Neuron (in vitro differentiated cells): ENCODE results near the gene ZNF581.

Experiments used
- H2AFZ ChIP-seq: one replicate; pipeline ENCODE4 v1.6.1; 2013; ENCODE audit warnings: low read depth, mild to moderate bottlenecking, inconsistent platforms, low read length, moderate library complexity
- H3K27me3 ChIP-seq: one replicate; pipeline ENCODE4 v1.6.1; 2013; ENCODE audit warnings: low read length; ENCODE audit not compliant: insufficient read depth
- H3K36me3 ChIP-seq: one replicate; pipeline ENCODE4 v1.6.1; 2013; ENCODE audit warnings: low read length; ENCODE audit not compliant: insufficient read depth
- H3K4me1 ChIP-seq: one replicate; pipeline ENCODE4 v1.6.1; 2013; ENCODE audit warnings: low read length; ENCODE audit not compliant: insufficient read depth
- H3K4me3 ChIP-seq: 2 replicates; pipeline ENCODE4 v1.5.1; 2013; ENCODE audit warnings: mild to moderate bottlenecking, low read length, moderate library complexity
- H3K9me3 ChIP-seq: one replicate; pipeline ENCODE4 v1.6.1; 2013; ENCODE audit warnings: low read length

The ZNF581 gene

GRCh38 chr19:55603115-55603514, 40.3 kb upstream of the ZNF581 start:
- Histone ChIP-seq H2AFZ (no peak overlapping the region), H3K4me3 (no peak overlapping the region), H3K4me1 (peaks cover 24% of the 10 kb centered on the region), H3K9me3 (no peaks in the 10 kb centered on the region), H3K27me3 (no peaks in the 10 kb centered on the region), H3K36me3 (peaks cover 11% of the 10 kb centered on the region)

GRCh38 chr19:55603581-55604292, 39.7 kb upstream of the ZNF581 start:
- Histone ChIP-seq H3K9me3 (no peaks in the 10 kb centered on the region), H2AFZ (no peak overlapping the region), H3K4me1 (peaks cover 21% of the 10 kb centered on the region), H3K27me3 (no peaks in the 10 kb centered on the region), H3K4me3 (peak overlapping the region; percentile 10), H3K36me3 (peaks cover 11% of the 10 kb centered on the region)

GRCh38 chr19:55605207-55605636, 38.2 kb upstream of the ZNF581 start:
- peaks cover 21% of the 10 kb centered on the region for H3K4me1 ChIP-seq
- H3K9me3 ChIP-seq = peaks cover 4% of the 10 kb centered on the region
- H3K4me3 ChIP-seq = peak overlapping the region; percentile 91
- no peaks in the 10 kb centered on the region for H3K27me3 ChIP-seq
- H2AFZ ChIP-seq = no peak overlapping the region
- H3K36me3 ChIP-seq = peaks cover 20% of the 10 kb centered on the region

GRCh38 chr19:55605637-55606470, 37.6 kb upstream of the ZNF581 start, which contains the start of gene ZNF865:
TSS of gene ZNF865 (plus strand) at chr19:55605647. CDS start at chr19:55613619, 7,972 bp downstream.
- Histone ChIP-seq H3K4me3 (peak within 1 kb of the TSS; percentile 91), H3K4me1 (peaks cover 18% of the 10 kb centered on the region), H3K36me3 (peaks cover 20% of the 10 kb centered on the region), H3K9me3 (peaks cover 4% of the 10 kb centered on the region), H2AFZ (peak within 1 kb of the TSS; percentile 75), H3K27me3 (no peaks in the 10 kb centered on the region)

GRCh38 chr19:55606471-55606787, 37.0 kb upstream of the ZNF581 start:
- no peak overlapping the region for H2AFZ ChIP-seq
- H3K27me3 ChIP-seq = no peaks in the 10 kb centered on the region
- H3K4me1 ChIP-seq = peaks cover 14% of the 10 kb centered on the region
- H3K36me3 ChIP-seq = peaks cover 23% of the 10 kb centered on the region
- peaks cover 4% of the 10 kb centered on the region for H3K9me3 ChIP-seq
- H3K4me3 ChIP-seq = peak overlapping the region; percentile 91

- H3K27me3 ChIP-seq = no peaks in the 10 kb centered on the region
- peaks cover 4% of the 10 kb centered on the region for H3K9me3 ChIP-seq
- H3K36me3 ChIP-seq = peaks cover 25% of the 10 kb centered on the region
- H2AFZ ChIP-seq = no peak overlapping the region
- H3K4me3 ChIP-seq = peak overlapping the region; percentile 91
- peaks cover 14% of the 10 kb centered on the region for H3K4me1 ChIP-seq
Measured at GRCh38 chr19:55606817-55607216, 36.6 kb upstream of the ZNF581 start.

- H3K9me3 ChIP-seq = peaks cover 4% of the 10 kb centered on the region
Measured at GRCh38 chr19:55609326-55609725, 34.1 kb upstream of the ZNF581 start.

GRCh38 chr19:55611300-55611982, 32.0 kb upstream of the ZNF581 start:
- H3K4me1 ChIP-seq = peaks cover 5% of the 10 kb centered on the region
- no peaks in the 10 kb centered on the region for H3K27me3 ChIP-seq
- H3K9me3 ChIP-seq = peaks cover 6% of the 10 kb centered on the region
- peaks cover 48% of the 10 kb centered on the region for H3K36me3 ChIP-seq
- no peak overlapping the region for H2AFZ ChIP-seq
- no peak overlapping the region for H3K4me3 ChIP-seq

More at GRCh38 chr19:55609326-55609725, 34.1 kb upstream of the ZNF581 start:
- peaks cover 32% of the 10 kb centered on the region for H3K36me3 ChIP-seq
- H3K27me3 ChIP-seq = no peaks in the 10 kb centered on the region
- H3K4me1 ChIP-seq = peaks cover 14% of the 10 kb centered on the region
- no peak overlapping the region for H2AFZ ChIP-seq
- no peak overlapping the region for H3K4me3 ChIP-seq

GRCh38 chr19:55611983-55612645, 31.3 kb upstream of the ZNF581 start:
- Histone ChIP-seq H3K4me3 (no peak overlapping the region), H3K36me3 (peaks cover 48% of the 10 kb centered on the region), H3K4me1 (no peaks in the 10 kb centered on the region), H2AFZ (no peak overlapping the region), H3K9me3 (peaks cover 6% of the 10 kb centered on the region), H3K27me3 (no peaks in the 10 kb centered on the region)

GRCh38 chr19:55613396-55613795, 30.1 kb upstream of the ZNF581 start:
- Histone ChIP-seq H3K36me3 (peaks cover 46% of the 10 kb centered on the region), H3K4me3 (no peak overlapping the region), H3K4me1 (no peaks in the 10 kb centered on the region), H3K9me3 (peaks cover 6% of the 10 kb centered on the region), H2AFZ (no peak overlapping the region), H3K27me3 (no peaks in the 10 kb centered on the region)

GRCh38 chr19:55613930-55614710, 29.3 kb upstream of the ZNF581 start:
- no peaks in the 10 kb centered on the region for H3K4me1 ChIP-seq
- no peak overlapping the region for H2AFZ ChIP-seq
- H3K4me3 ChIP-seq = no peak overlapping the region
- H3K36me3 ChIP-seq = peaks cover 45% of the 10 kb centered on the region
- no peaks in the 10 kb centered on the region for H3K27me3 ChIP-seq
- H3K9me3 ChIP-seq = peaks cover 6% of the 10 kb centered on the region
